Measurements from ENCODE around the gene KISS1.

KISS1 gene

GRCh38 chr1:204224655-204225054, 28.4 kb upstream of the KISS1 start:
- H3F3A ChIP-seq (ENCODE audit: control insufficient read depth, insufficient read depth) = no peaks in the 10 kb centered on the region
- no peak overlapping the region for H3K27ac ChIP-seq (ENCODE audit: low read depth, low read length)
- H3K9me3 ChIP-seq (ENCODE audit: control insufficient read depth, insufficient read depth, low read length) = no peaks in the 10 kb centered on the region
- H3K79me2 ChIP-seq (ENCODE audit: control insufficient read depth, low read length) = no peaks in the 10 kb centered on the region
- H3K36me3 ChIP-seq (ENCODE audit: control insufficient read depth, low read length) = no peaks in the 10 kb centered on the region
- H3K4me3 ChIP-seq (ENCODE audit: low read length) = no peak overlapping the region
- H4K20me1 ChIP-seq (ENCODE audit: control insufficient read depth, insufficient read depth, low read depth, low read length) = no peaks in the 10 kb centered on the region
- H3K4me1 ChIP-seq (ENCODE audit: control insufficient read depth, low read length) = no peaks in the 10 kb centered on the region
- no peak overlapping the region for H3K4me2 ChIP-seq (ENCODE audit: low read length)
- no peaks in the 10 kb centered on the region for H3K9me2 ChIP-seq (replicated peaks; ENCODE audit: control insufficient read depth, low read length)
- no peak for TF ChIP-seq CTCF (IDR thresholded peaks at IDR 0.05; ENCODE audit: low read depth, low read length, poor library complexity, severe bottlenecking)
- H3K27me3 ChIP-seq (ENCODE audit: control insufficient read depth, low read length) = no peaks in the 10 kb centered on the region

- H3K27ac ChIP-seq (ENCODE audit: low read depth, low read length) = no peak overlapping the region
- no peaks in the 10 kb centered on the region for H3K9me3 ChIP-seq (ENCODE audit: control insufficient read depth, insufficient read depth, low read length)
- H3K9me2 ChIP-seq (replicated peaks; ENCODE audit: control insufficient read depth, low read length) = no peaks in the 10 kb centered on the region
- H3K4me1 ChIP-seq (ENCODE audit: control insufficient read depth, low read length) = no peaks in the 10 kb centered on the region
- no peaks in the 10 kb centered on the region for H4K20me1 ChIP-seq (ENCODE audit: control insufficient read depth, insufficient read depth, low read depth, low read length)
- H3K4me2 ChIP-seq (ENCODE audit: low read length) = no peak overlapping the region
- H3F3A ChIP-seq (ENCODE audit: control insufficient read depth, insufficient read depth) = no peaks in the 10 kb centered on the region
- H3K36me3 ChIP-seq (ENCODE audit: control insufficient read depth, low read length) = no peaks in the 10 kb centered on the region
- no peak for TF ChIP-seq EZH2phosphoT487 (IDR thresholded peaks at IDR 0.05; ENCODE audit: borderline replicate concordance, low read length)
- no peak for TF ChIP-seq CTCF (IDR thresholded peaks at IDR 0.05; ENCODE audit: low read depth, low read length, poor library complexity, severe bottlenecking)
- no peak overlapping the region for H3K4me3 ChIP-seq (ENCODE audit: low read length)
- H3K27me3 ChIP-seq (ENCODE audit: control insufficient read depth, low read length) = no peaks in the 10 kb centered on the region
- H3K79me2 ChIP-seq (ENCODE audit: control insufficient read depth, low read length) = no peaks in the 10 kb centered on the region
Observed at GRCh38 chr1:204223129-204223860, 27.0 kb upstream of the KISS1 start.

- Histone ChIP-seq H3K9me2 (replicated peaks; ENCODE audit: control insufficient read depth, low read length) (no peaks in the 10 kb centered on the region), H3K27me3 (ENCODE audit: control insufficient read depth, low read length) (no peaks in the 10 kb centered on the region), H4K20me1 (ENCODE audit: control insufficient read depth, insufficient read depth, low read depth, low read length) (no peaks in the 10 kb centered on the region), H3K9me3 (ENCODE audit: control insufficient read depth, insufficient read depth, low read length) (no peaks in the 10 kb centered on the region), H3K4me3 (ENCODE audit: low read length) (no peak overlapping the region), H3K4me1 (ENCODE audit: control insufficient read depth, low read length) (no peaks in the 10 kb centered on the region), H3F3A (ENCODE audit: control insufficient read depth, insufficient read depth) (no peaks in the 10 kb centered on the region), H3K27ac (ENCODE audit: low read depth, low read length) (no peak overlapping the region), H3K36me3 (ENCODE audit: control insufficient read depth, low read length) (no peaks in the 10 kb centered on the region), H3K4me2 (ENCODE audit: low read length) (no peak overlapping the region), H3K79me2 (ENCODE audit: control insufficient read depth, low read length) (no peaks in the 10 kb centered on the region)
- TF ChIP-seq CTCF (IDR thresholded peaks at IDR 0.05; ENCODE audit: low read depth, low read length, poor library complexity, severe bottlenecking) (no peak), EZH2phosphoT487 (IDR thresholded peaks at IDR 0.05; ENCODE audit: borderline replicate concordance, low read length) (no peak)
Observed at GRCh38 chr1:204222764-204223055, 26.4 kb upstream of the KISS1 start.

Data from DOHH2 (cell line).